Vagina (tissue), 2 donors: ENCODE results near the gene IKBKE.

ENCODE experiments used
- POLR2AphosphoS5 ChIP-seq, 2 donors: sonication (generic); formaldehyde crosslinking; IDR thresholded peaks; one replicate each; pipeline ENCODE4 v1.9.0; 2017; ENCODE audit warnings: antibody characterized with exemption in 2 of 2, mild to moderate bottlenecking in 2 of 2, low read depth in 1 of 2; ENCODE audit not compliant: insufficient read depth in 1 of 2
- TF ChIP-seq, protein P1 (sequence below), 3 experiments: fragments of 450-650 bp in 2 of 3; fragments of 200-600 bp in 1 of 3; sonication (generic) in 1 of 3; IDR thresholded peaks; one replicate each; pipeline ENCODE4 v1.5.1; 2017 to 2019; ENCODE audit warnings: antibody characterized with exemption in 3 of 3, mild to moderate bottlenecking in 2 of 3, moderate library complexity in 2 of 3

DNA sequence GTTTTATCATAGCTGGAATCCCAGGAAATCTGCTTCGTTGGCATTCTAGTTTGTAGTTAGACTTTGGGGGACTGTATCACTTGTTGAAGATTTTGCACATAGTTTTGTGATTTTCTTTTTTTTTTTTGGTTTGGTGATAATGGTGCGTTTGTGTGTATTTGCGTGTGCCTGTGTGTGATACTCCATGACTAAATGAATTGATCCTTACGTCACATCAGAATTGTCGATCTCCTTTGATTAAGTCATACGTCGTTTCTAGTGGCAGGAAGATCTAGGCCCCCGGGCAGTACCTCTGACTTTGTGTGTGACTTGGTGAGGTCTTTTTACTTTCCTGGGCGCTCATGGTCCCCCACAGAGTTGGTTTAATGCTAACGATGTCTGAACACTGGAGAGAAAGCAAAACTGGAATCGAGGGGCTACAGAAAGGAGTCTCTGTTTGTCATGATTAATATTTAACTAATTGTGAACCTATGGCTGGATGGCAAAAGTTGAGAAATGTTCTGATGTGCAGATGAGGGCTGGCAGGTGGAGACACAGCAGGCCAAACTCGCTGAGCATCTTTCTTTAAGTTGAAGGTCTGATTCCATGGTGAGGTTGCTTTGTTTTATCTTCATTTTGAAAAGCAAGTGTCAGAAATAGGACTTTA, 39.5 kb downstream of the IKBKE start:
- TF ChIP-seq, protein P1, sequence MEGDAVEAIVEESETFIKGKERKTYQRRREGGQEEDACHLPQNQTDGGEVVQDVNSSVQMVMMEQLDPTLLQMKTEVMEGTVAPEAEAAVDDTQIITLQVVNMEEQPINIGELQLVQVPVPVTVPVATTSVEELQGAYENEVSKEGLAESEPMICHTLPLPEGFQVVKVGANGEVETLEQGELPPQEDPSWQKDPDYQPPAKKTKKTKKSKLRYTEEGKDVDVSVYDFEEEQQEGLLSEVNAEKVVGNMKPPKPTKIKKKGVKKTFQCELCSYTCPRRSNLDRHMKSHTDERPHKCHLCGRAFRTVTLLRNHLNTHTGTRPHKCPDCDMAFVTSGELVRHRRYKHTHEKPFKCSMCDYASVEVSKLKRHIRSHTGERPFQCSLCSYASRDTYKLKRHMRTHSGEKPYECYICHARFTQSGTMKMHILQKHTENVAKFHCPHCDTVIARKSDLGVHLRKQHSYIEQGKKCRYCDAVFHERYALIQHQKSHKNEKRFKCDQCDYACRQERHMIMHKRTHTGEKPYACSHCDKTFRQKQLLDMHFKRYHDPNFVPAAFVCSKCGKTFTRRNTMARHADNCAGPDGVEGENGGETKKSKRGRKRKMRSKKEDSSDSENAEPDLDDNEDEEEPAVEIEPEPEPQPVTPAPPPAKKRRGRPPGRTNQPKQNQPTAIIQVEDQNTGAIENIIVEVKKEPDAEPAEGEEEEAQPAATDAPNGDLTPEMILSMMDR (IDR thresholded peaks at IDR 0.05): no peak
- no peak for TF ChIP-seq POLR2AphosphoS5 (IDR thresholded peaks at IDR 0.05; ENCODE audit: insufficient read depth in 1 of 2, low read depth in 1 of 2)
